ENCODE data around the gene OAS1. TPM values are rescaled to one million over a fixed set of nuclear protein-coding genes. Genes with fewer than 3 reads are reported as not detected.

OAS1 gene
- total and polyA plus RNA-seq, 9 of the 15 experiments (the other 6 are each of a cell fraction or from before 2014, with no cell fraction given) = 0.06 to 0.25 TPM; not detected in 7

DNA sequence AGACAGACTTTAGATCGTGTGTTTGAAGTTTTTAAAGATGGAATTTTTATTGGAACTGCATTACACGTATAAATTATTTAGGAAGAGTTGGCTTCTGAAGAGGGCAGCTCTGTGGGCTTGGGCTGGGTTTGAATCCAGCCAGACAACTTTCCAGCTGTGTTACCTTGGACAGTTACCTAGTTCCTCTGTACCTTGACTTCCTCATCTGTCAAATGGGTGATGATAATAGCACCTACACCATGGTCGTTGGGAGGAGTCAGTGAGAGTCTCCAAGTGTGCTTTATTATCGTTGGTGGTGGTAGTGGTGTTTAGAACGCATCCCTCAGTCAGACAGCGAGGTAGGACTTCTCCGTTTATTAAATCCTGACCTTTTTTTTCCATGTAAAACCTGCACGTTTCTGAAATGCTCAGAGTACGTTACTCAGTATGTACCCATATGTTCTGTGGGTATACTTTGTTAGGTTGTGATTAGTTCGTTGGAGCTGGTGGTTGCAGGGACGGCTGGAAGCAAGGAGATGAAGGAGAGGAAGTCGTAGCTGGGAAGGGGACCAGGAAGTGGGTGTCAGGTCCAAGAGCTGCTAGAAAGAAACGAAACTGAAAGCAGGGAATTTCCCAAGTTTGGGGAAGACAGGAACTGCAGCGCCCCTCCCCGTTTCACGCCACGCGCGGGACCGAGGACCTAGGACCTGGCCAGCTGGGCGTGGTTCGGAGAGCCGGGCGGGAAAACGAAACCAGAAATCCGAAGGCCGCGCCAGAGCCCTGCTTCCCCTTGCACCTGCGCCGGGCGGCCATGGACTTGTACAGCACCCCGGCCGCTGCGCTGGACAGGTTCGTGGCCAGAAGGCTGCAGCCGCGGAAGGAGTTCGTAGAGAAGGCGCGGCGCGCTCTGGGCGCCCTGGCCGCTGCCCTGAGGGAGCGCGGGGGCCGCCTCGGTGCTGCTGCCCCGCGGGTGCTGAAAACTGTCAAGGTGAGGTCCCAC is 31.3 kb downstream of the OAS1 start, which contains the start of gene OAS3 (continued):
- TF ChIP-seq, protein P1, sequence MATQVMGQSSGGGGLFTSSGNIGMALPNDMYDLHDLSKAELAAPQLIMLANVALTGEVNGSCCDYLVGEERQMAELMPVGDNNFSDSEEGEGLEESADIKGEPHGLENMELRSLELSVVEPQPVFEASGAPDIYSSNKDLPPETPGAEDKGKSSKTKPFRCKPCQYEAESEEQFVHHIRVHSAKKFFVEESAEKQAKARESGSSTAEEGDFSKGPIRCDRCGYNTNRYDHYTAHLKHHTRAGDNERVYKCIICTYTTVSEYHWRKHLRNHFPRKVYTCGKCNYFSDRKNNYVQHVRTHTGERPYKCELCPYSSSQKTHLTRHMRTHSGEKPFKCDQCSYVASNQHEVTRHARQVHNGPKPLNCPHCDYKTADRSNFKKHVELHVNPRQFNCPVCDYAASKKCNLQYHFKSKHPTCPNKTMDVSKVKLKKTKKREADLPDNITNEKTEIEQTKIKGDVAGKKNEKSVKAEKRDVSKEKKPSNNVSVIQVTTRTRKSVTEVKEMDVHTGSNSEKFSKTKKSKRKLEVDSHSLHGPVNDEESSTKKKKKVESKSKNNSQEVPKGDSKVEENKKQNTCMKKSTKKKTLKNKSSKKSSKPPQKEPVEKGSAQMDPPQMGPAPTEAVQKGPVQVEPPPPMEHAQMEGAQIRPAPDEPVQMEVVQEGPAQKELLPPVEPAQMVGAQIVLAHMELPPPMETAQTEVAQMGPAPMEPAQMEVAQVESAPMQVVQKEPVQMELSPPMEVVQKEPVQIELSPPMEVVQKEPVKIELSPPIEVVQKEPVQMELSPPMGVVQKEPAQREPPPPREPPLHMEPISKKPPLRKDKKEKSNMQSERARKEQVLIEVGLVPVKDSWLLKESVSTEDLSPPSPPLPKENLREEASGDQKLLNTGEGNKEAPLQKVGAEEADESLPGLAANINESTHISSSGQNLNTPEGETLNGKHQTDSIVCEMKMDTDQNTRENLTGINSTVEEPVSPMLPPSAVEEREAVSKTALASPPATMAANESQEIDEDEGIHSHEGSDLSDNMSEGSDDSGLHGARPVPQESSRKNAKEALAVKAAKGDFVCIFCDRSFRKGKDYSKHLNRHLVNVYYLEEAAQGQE (IDR thresholded peaks at IDR 0.05; ENCODE audit: borderline replicate concordance) = peak; percentile 18; the same call in 1 of the 2 replicates
- TF ChIP-seq, protein P1 (CRISPR knock-in tag; IDR thresholded peaks at IDR 0.05; ENCODE audit: low read depth) = no peak
- TF ChIP-seq ZNF707 (CRISPR knock-in tag; conservative IDR thresholded peaks at IDR 0.05) (peak; percentile 71; the same call in 1 of the 2 replicates), NFXL1 (CRISPR knock-in tag; IDR thresholded peaks at IDR 0.05) (no peak), CBFA2T3 (IDR thresholded peaks at IDR 0.05) (no peak), DEAF1 (CRISPR knock-in tag; IDR thresholded peaks at IDR 0.05) (no peak), NR1H2 (CRISPR knock-in tag; IDR thresholded peaks at IDR 0.05) (no peak), CSDE1 (IDR thresholded peaks at IDR 0.05) (no peak), TCF7 (IDR thresholded peaks at IDR 0.05; ENCODE audit: borderline replicate concordance) (no peak), RBM14 (IDR thresholded peaks at IDR 0.05; ENCODE audit: borderline replicate concordance, insufficient read depth, low read depth, low read length) (no peak), LCOR (CRISPR knock-in tag; IDR thresholded peaks at IDR 0.05) (peak; percentile 48; the same call in 1 of the 2 replicates), ESRRB (CRISPR knock-in tag; IDR thresholded peaks at IDR 0.05; ENCODE audit: borderline replicate concordance) (no peak), ILF3 (IDR thresholded peaks at IDR 0.05; ENCODE audit: borderline replicate concordance) (no peak), GABPA (tag; conservative IDR thresholded peaks at IDR 0.05; ENCODE audit: low read depth) (peak; percentile 70), ZNF121 (CRISPR knock-in tag; conservative IDR thresholded peaks at IDR 0.05) (no peak), SP1 (CRISPR knock-in tag; IDR thresholded peaks at IDR 0.05) (peak; percentile 45; the same call in 1 of the 2 replicates)
- TF ChIP-seq, protein P2, sequence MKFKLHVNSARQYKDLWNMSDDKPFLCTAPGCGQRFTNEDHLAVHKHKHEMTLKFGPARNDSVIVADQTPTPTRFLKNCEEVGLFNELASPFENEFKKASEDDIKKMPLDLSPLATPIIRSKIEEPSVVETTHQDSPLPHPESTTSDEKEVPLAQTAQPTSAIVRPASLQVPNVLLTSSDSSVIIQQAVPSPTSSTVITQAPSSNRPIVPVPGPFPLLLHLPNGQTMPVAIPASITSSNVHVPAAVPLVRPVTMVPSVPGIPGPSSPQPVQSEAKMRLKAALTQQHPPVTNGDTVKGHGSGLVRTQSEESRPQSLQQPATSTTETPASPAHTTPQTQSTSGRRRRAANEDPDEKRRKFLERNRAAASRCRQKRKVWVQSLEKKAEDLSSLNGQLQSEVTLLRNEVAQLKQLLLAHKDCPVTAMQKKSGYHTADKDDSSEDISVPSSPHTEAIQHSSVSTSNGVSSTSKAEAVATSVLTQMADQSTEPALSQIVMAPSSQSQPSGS (CRISPR knock-in tag; IDR thresholded peaks at IDR 0.05) = no peak
